Activated naive CD8-positive, alpha-beta T cell treated with anti-CD3 and anti-CD28 coated beads, Interleukin-2, amount 10 ng/mL, durations not matched to agents 7 days and 5 days (primary cell): ENCODE results near the gene NPBWR2. TPM values are rescaled to one million over a fixed set of nuclear protein-coding genes. Genes with fewer than 3 reads are reported as not detected.

ENCODE experiments used
- microRNA-seq: library from miRNA; unstranded; fragments of <30 nt; microRNA quantifications from one replicate; pipeline ENCODE4 v1.2.0, GENCODE V29; 2022
- total RNA-seq, 2 experiments: library from RNA; stranded (reverse); gene quantifications; one replicate each; pipeline ENCODE4 v1.2.3, GENCODE V29; 2021

NPBWR2 gene
- total RNA-seq, 2 experiments from 2014 or later = not detected

Small RNA genes within 50 kb of the gene (microRNA-seq; reads per million reads assigned to microRNA genes)
- gene MIR6813 = not detected

Other genes starting within 250 kb of the NPBWR2 start
- not detected for gene ABHD16B, start 246.1 kb downstream of the NPBWR2 start, total RNA-seq
- 10 to 100 TPM; 37.9 to 39.5 TPM for gene TPD52L2, start 242.3 kb downstream of the NPBWR2 start, total RNA-seq
- gene DNAJC5, start 212.4 kb downstream of the NPBWR2 start, total RNA-seq = 10 to 100 TPM; 48.3 to 49.2 TPM
- 10 to 100 TPM; 45.0 to 48.4 TPM for gene UCKL1, start 151.1 kb downstream of the NPBWR2 start, total RNA-seq
- gene ZNF512B, start 137.6 kb downstream of the NPBWR2 start, total RNA-seq = 10 to 100 TPM; 15.4 TPM
- gene SAMD10, start 127.9 kb downstream of the NPBWR2 start, total RNA-seq = 10 to 100 TPM; 16.2 to 18.8 TPM
- gene PRPF6, start 126.4 kb downstream of the NPBWR2 start, total RNA-seq = 10 to 100 TPM; 76.7 to 78.4 TPM
- 1 to 10 TPM; 9.7 to 9.8 TPM for gene C20orf204, start 71.4 kb downstream of the NPBWR2 start, total RNA-seq
- under 1 TPM; 0.30 to 0.51 TPM for gene SOX18, start 57.9 kb downstream of the NPBWR2 start, total RNA-seq
- 10 to 100 TPM; 65.3 to 74.9 TPM for gene TCEA2, start 44.4 kb downstream of the NPBWR2 start, total RNA-seq
- 100 to 1,000 TPM in 1 of 2 experiments, 10 to 100 TPM in 1; 95.1 to 106 TPM for gene RGS19, start 28.0 kb downstream of the NPBWR2 start, total RNA-seq
- gene OPRL1, start 27.5 kb downstream of the NPBWR2 start, total RNA-seq = 1 to 10 TPM; 1.8 to 2.6 TPM
- gene LKAAEAR1, start 23.2 kb downstream of the NPBWR2 start, total RNA-seq = 1 to 10 TPM in 1 of 2 experiments, under 1 TPM in 1; 0.57 to 1.1 TPM
- gene MYT1, start 56.9 kb upstream of the NPBWR2 start, total RNA-seq = under 1 TPM in 1 of 2 experiments, not detected in 1; 0.06 TPM
- 10 to 100 TPM; 74.5 to 83.1 TPM for gene PCMTD2, start 148.2 kb upstream of the NPBWR2 start, total RNA-seq